ENCODE results near the gene LUM.

DNA sequence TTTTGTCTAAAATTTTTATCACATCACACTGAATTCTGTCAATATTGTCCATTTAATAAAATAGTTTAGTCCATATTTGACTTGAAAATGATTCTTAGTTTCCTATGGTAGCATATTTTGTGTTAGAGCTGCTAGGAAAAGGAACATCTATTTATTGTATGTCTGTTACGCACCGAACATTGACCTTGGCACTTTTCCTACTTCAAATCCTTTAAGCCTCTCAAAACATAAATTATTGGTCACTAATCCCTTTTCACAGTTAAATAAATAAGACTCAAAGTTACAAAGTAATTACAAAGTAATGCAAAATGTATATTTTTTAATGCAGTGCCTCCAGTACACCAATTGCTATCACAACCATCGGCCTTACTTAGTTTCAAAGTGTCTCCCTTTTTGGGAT lies 42.8 kb upstream of the LUM start:
- TF ChIP-seq, protein P1, sequence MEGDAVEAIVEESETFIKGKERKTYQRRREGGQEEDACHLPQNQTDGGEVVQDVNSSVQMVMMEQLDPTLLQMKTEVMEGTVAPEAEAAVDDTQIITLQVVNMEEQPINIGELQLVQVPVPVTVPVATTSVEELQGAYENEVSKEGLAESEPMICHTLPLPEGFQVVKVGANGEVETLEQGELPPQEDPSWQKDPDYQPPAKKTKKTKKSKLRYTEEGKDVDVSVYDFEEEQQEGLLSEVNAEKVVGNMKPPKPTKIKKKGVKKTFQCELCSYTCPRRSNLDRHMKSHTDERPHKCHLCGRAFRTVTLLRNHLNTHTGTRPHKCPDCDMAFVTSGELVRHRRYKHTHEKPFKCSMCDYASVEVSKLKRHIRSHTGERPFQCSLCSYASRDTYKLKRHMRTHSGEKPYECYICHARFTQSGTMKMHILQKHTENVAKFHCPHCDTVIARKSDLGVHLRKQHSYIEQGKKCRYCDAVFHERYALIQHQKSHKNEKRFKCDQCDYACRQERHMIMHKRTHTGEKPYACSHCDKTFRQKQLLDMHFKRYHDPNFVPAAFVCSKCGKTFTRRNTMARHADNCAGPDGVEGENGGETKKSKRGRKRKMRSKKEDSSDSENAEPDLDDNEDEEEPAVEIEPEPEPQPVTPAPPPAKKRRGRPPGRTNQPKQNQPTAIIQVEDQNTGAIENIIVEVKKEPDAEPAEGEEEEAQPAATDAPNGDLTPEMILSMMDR (IDR thresholded peaks at IDR 0.05): no peak
- TF ChIP-seq POLR2A (IDR thresholded peaks at IDR 0.05): no peak

All from right lobe of liver (tissue), 4 donors.